Measurements from ENCODE around the gene GRHL3. TPM values are rescaled to one million over a fixed set of nuclear protein-coding genes. Genes with fewer than 3 reads are reported as not detected.
"Not testable (repeated sequence)": the region's sequence is repeated elsewhere in the genome, so short reads cannot be mapped to it uniquely, and the experiment has no call there.

GRHL3 gene
- not detected in 2 replicates for total RNA-seq

GRCh38 chr1:24319312-24319863, at the start of gene GRHL3:
TSS of gene GRHL3 (plus strand) at chr1:24319357. CDS start at chr1:24319552, 195 bp downstream.
- no peak for DNase-seq (ENCODE audit: low read depth in 2 of 2)

GRCh38 chr1:24274203-24275103, 44.7 kb upstream of the GRHL3 start:
- not testable (repeated sequence) for DNase-seq (ENCODE audit: low read depth in 2 of 2)

- no peak for DNase-seq (ENCODE audit: low read depth in 2 of 2)
These were observed 44.1 kb upstream of the GRHL3 start for GRCh38 chr1:24275104-24275410.

- DNase-seq (ENCODE audit: low read depth in 2 of 2) = peak in 1 of 2 donors; percentile 50
These were observed 43.6 kb upstream of the GRHL3 start for GRCh38 chr1:24275510-24275909.

- peak in 1 of 2 donors; percentile 42 for DNase-seq (ENCODE audit: low read depth in 2 of 2)
These were observed 42.4 kb upstream of the GRHL3 start for GRCh38 chr1:24276791-24277190.

GRCh38 chr1:24277420-24278169, 41.6 kb upstream of the GRHL3 start:
- DNase-seq (ENCODE audit: low read depth in 2 of 2) = peak in 1 of 2 donors; percentile 48

- no peak for DNase-seq (ENCODE audit: low read depth in 2 of 2)
These were observed 40.4 kb upstream of the GRHL3 start for GRCh38 chr1:24278726-24279125.

- no peak for DNase-seq (ENCODE audit: low read depth in 2 of 2)
These were observed 39.4 kb upstream of the GRHL3 start for GRCh38 chr1:24279590-24280232.

GRCh38 chr1:24281591-24281990, 37.6 kb upstream of the GRHL3 start:
- DNase-seq (ENCODE audit: low read depth in 2 of 2) = no peak

- no peak for DNase-seq (ENCODE audit: low read depth in 2 of 2)
These were observed 36.7 kb upstream of the GRHL3 start for GRCh38 chr1:24282491-24282890.

- peak; percentile 41 to 91 for DNase-seq (ENCODE audit: low read depth in 2 of 2)
These were observed 35.6 kb upstream of the GRHL3 start for GRCh38 chr1:24283326-24284155.

GRCh38 chr1:24284156-24284471, 35.0 kb upstream of the GRHL3 start:
- DNase-seq (ENCODE audit: low read depth in 2 of 2) = no peak

GRCh38 chr1:24285231-24285630, 33.9 kb upstream of the GRHL3 start:
- no peak for DNase-seq (ENCODE audit: low read depth in 2 of 2)

- no peak for DNase-seq (ENCODE audit: low read depth in 2 of 2)
These were observed 32.7 kb upstream of the GRHL3 start for GRCh38 chr1:24286246-24287010.

- not testable (repeated sequence) for DNase-seq (ENCODE audit: low read depth in 2 of 2)
These were observed 31.4 kb upstream of the GRHL3 start for GRCh38 chr1:24287779-24288178.

GRCh38 chr1:24288479-24288878, 30.7 kb upstream of the GRHL3 start:
- no peak for DNase-seq (ENCODE audit: low read depth in 2 of 2)

GRCh38 chr1:24289937-24290595, 29.1 kb upstream of the GRHL3 start:
- peak; percentile 91 to 95 for DNase-seq (ENCODE audit: low read depth in 2 of 2)

- no peak for DNase-seq (ENCODE audit: low read depth in 2 of 2)
These were observed 28.1 kb upstream of the GRHL3 start for GRCh38 chr1:24290933-24291487.

GRCh38 chr1:24292103-24292502, 27.1 kb upstream of the GRHL3 start:
- DNase-seq (ENCODE audit: low read depth in 2 of 2) = no peak
